Sigmoid colon (tissue), 4 donors: ENCODE data around the gene TP53INP2.

Source experiments
- CTCF ChIP-seq, 4 experiments: fragments of 450-650 bp in 3 of 4; fragments of 200-600 bp in 1 of 4; IDR thresholded peaks; one replicate each; pipeline ENCODE4 v1.5.1; 2016 to 2019; ENCODE audit warnings: antibody characterized with exemption in 4 of 4, mild to moderate bottlenecking in 3 of 4, moderate library complexity in 2 of 4
- POLR2A ChIP-seq, 2 donors: fragments of 450-650 bp; IDR thresholded peaks; one replicate each; pipeline ENCODE4 v1.6.1; 2016; ENCODE audit warnings: antibody characterized with exemption in 2 of 2, mild to moderate bottlenecking in 2 of 2, moderate library complexity in 2 of 2
- POLR2AphosphoS5 ChIP-seq, 4 donors: sonication (generic); formaldehyde crosslinking; IDR thresholded peaks; one replicate each; pipeline ENCODE4 v1.6.1; 2017; ENCODE audit warnings: antibody characterized with exemption in 4 of 4

GRCh38 chr20:34675993-34676641 lies 28.0 kb upstream of the TP53INP2 start:
- TF ChIP-seq CTCF (IDR thresholded peaks at IDR 0.05) (no peak), POLR2A (IDR thresholded peaks at IDR 0.05) (no peak), POLR2AphosphoS5 (IDR thresholded peaks at IDR 0.05) (no peak)
